Gastroesophageal sphincter (tissue), 4 donors: ENCODE results near the gene PCYT1B. TPM values are rescaled to one million over a fixed set of nuclear protein-coding genes. Genes with fewer than 3 reads are reported as not detected.

Experiments used
- ATAC-seq: fragments of 150-250 bp; one replicate; pipeline ENCODE4 v1.9.1; 2016; ENCODE audit warnings: mild to moderate bottlenecking, moderate library complexity
- H3K27ac ChIP-seq, 4 donors: fragments of 200-600 bp; sonication (generic) in 3 of 4; 1 replicate in 3 of 4; 2 replicates in 1 of 4; pipeline ENCODE4 v1.5.1; 2016 to 2019
- H3K27me3 ChIP-seq: fragments of 200-600 bp; sonication (generic); one replicate; pipeline ENCODE4 v1.5.1; 2019
- H3K36me3 ChIP-seq, 2 donors: fragments of 200-600 bp; sonication (generic); one replicate each; pipeline ENCODE4 v1.5.1; 2019; ENCODE audit warnings: control low read depth in 1 of 2
- H3K4me1 ChIP-seq, 3 donors: fragments of 200-600 bp; sonication (generic); 1 replicate in 2 of 3; 2 replicates in 1 of 3; pipeline ENCODE4 v1.5.1; 2016 to 2019; ENCODE audit warnings: control low read depth in 2 of 3
- H3K4me3 ChIP-seq, 2 donors: fragments of 200-600 bp; sonication (generic); one replicate each; pipeline ENCODE4 v1.5.1; 2019; ENCODE audit warnings: mild to moderate bottlenecking in 1 of 2, moderate library complexity in 1 of 2
- H3K9me3 ChIP-seq, 3 donors: fragments of 200-600 bp; sonication (generic); one replicate each; pipeline ENCODE4 v1.5.1; 2017 to 2019; ENCODE audit warnings: control low read depth in 2 of 3
- CTCF ChIP-seq, 4 experiments: fragments of 200-600 bp in 2 of 4; fragments of 450-650 bp in 2 of 4; sonication (generic) in 1 of 4; IDR thresholded peaks; one replicate each; pipeline ENCODE4 v1.5.1; 2017 to 2019; ENCODE audit warnings: antibody characterized with exemption in 4 of 4, mild to moderate bottlenecking in 2 of 4, moderate library complexity in 2 of 4
- EP300 ChIP-seq: sonication (generic); formaldehyde crosslinking; IDR thresholded peaks from one replicate; pipeline ENCODE4 v1.6.1; 2017; ENCODE audit warnings: antibody characterized with exemption, mild to moderate bottlenecking
- POLR2A ChIP-seq, 2 donors: fragments of 450-650 bp; IDR thresholded peaks; one replicate each; pipeline ENCODE4 v1.6.1; 2017; ENCODE audit warnings: antibody characterized with exemption in 2 of 2, mild to moderate bottlenecking in 2 of 2, moderate library complexity in 1 of 2
- POLR2AphosphoS5 ChIP-seq: sonication (generic); formaldehyde crosslinking; IDR thresholded peaks from one replicate; pipeline ENCODE4 v1.6.1; 2017; ENCODE audit warnings: antibody characterized with exemption
- WGBS, 2 donors: methylation state at CpG; one replicate each; pipeline ENCODE4 v1.1.5; 2018; ENCODE audit warnings: low coverage in 1 of 2; 5-methylcytosine and 5-hydroxymethylcytosine counted together
- total RNA-seq, 4 donors: library from RNA; depleted of rRNA; stranded (reverse); fragments of >200 nt; gene quantifications; one replicate each; pipeline ENCODE4 v1.1.0, GENCODE V29; 2016

Gene PCYT1B
- total RNA-seq, 4 donors from 2014 or later = 1.6 to 12.5 (median 4.6) TPM

GRCh38 chrX:24672701-24673190, 25.6 kb upstream of the PCYT1B start:
- H3K36me3 ChIP-seq = no peaks in the 10 kb centered on the region
- TF ChIP-seq POLR2AphosphoS5 (no peak), CTCF (IDR thresholded peaks at IDR 0.05) (no peak), POLR2A (IDR thresholded peaks at IDR 0.05) (no peak), EP300 (no peak)
- 48 to 66% methylated on average over 3 to 8 of the region's 11 CpGs for WGBS, 2 donors
- H3K9me3 ChIP-seq = no peaks in the 10 kb centered on the region
- no peaks in the 10 kb centered on the region for H3K4me1 ChIP-seq
- no peaks in the 10 kb centered on the region for H3K27me3 ChIP-seq
- H3K4me3 ChIP-seq = no peak overlapping the region
- no peak overlapping the region for H3K27ac ChIP-seq
- no peak for ATAC-seq

- ATAC-seq = no peak
- H3K36me3 ChIP-seq = no peaks in the 10 kb centered on the region
- no peaks in the 10 kb centered on the region for H3K9me3 ChIP-seq
- no peak overlapping the region for H3K27ac ChIP-seq
- WGBS, 2 donors = 25% methylated on average over 3 of the region's 3 CpGs; no CpG with 5 or more reads in 1 of the 2 donors
- H3K4me3 ChIP-seq = no peak overlapping the region
- TF ChIP-seq CTCF (IDR thresholded peaks at IDR 0.05) (no peak), POLR2A (IDR thresholded peaks at IDR 0.05) (no peak), POLR2AphosphoS5 (no peak), EP300 (no peak)
- no peaks in the 10 kb centered on the region for H3K27me3 ChIP-seq
- no peaks in the 10 kb centered on the region for H3K4me1 ChIP-seq
These were observed 21.0 kb upstream of the PCYT1B start for GRCh38 chrX:24668111-24668510.

- 52 to 62% methylated on average over 2 of the region's 4 CpGs for WGBS, 2 donors
- Histone ChIP-seq H3K36me3 (no peaks in the 10 kb centered on the region), H3K4me3 (no peak overlapping the region), H3K9me3 (no peaks in the 10 kb centered on the region), H3K27me3 (no peaks in the 10 kb centered on the region), H3K27ac (no peak overlapping the region), H3K4me1 (no peaks in the 10 kb centered on the region)
- TF ChIP-seq CTCF (IDR thresholded peaks at IDR 0.05) (no peak), POLR2AphosphoS5 (no peak)
- no peak for ATAC-seq
These were observed 15.2 kb upstream of the PCYT1B start for GRCh38 chrX:24662352-24662751.

GRCh38 chrX:24661292-24661691, 14.1 kb upstream of the PCYT1B start:
- Histone ChIP-seq H3K27me3 (no peaks in the 10 kb centered on the region), H3K9me3 (no peaks in the 10 kb centered on the region), H3K4me3 (no peak overlapping the region), H3K4me1 (no peaks in the 10 kb centered on the region), H3K27ac (no peak overlapping the region), H3K36me3 (no peaks in the 10 kb centered on the region)
- no peak for ATAC-seq
- TF ChIP-seq CTCF (IDR thresholded peaks at IDR 0.05) (no peak), EP300 (no peak), POLR2A (IDR thresholded peaks at IDR 0.05) (no peak), POLR2AphosphoS5 (no peak)

GRCh38 chrX:24659646-24660045, 12.5 kb upstream of the PCYT1B start:
- Histone ChIP-seq H3K4me1 (no peaks in the 10 kb centered on the region), H3K36me3 (no peaks in the 10 kb centered on the region), H3K27me3 (no peaks in the 10 kb centered on the region), H3K9me3 (no peaks in the 10 kb centered on the region), H3K4me3 (no peak overlapping the region), H3K27ac (no peak overlapping the region)
- TF ChIP-seq POLR2AphosphoS5 (no peak), EP300 (no peak), CTCF (IDR thresholded peaks at IDR 0.05) (no peak), POLR2A (IDR thresholded peaks at IDR 0.05) (no peak)
- no peak for ATAC-seq
- 60 to 88% methylated on average over 1 of the region's 3 CpGs for WGBS, 2 donors
